Activated naive CD8-positive, alpha-beta T cell treated with anti-CD3 and anti-CD28 coated beads, Interleukin-2, amount 50 U/mL, for 16 hours (primary cell): ENCODE results near the gene TMEM38A.

ENCODE experiments used
- DNase-seq: peaks from one replicate; pipeline ENCODE4 v3.0.0-alpha.2; 2020; ENCODE audit warnings: low read depth, low spot score

Gene TMEM38A, protein sequence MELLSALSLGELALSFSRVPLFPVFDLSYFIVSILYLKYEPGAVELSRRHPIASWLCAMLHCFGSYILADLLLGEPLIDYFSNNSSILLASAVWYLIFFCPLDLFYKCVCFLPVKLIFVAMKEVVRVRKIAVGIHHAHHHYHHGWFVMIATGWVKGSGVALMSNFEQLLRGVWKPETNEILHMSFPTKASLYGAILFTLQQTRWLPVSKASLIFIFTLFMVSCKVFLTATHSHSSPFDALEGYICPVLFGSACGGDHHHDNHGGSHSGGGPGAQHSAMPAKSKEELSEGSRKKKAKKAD

DNA sequence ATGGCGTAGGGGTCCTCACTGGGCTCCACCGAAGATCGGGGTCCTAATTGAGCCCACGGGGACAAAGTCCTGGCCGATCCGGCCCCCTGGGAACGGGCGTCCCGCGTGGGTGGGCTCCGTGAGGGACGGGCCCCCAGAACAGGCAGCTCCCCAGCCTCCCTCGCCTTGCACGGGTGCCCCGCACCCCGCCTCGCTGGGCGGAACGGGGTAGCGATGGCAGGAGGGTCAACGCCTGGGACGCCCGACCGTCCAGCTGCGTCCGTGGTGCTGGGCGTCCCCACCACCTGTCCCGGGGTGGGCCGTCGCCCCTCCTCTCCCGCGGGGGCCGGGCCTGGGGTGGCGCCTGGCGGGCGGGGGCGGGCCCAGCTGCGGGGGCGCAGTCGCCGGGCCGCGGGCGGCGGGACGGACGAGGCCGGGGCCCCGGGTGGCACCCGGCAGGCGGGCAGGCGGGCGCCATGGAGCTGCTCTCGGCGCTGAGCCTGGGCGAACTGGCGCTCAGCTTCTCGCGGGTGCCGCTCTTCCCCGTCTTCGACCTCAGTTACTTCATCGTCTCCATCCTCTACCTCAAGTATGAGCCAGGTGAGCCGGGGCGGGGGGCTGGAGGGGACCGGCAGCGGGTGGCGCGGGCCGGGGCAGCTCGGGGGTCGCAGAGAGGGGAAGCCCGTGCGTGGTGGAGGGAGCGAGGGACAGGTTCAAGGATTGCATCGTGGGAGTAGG lies at the start of gene TMEM38A:
TMEM38A (plus strand) TSS at position 377 of the 717 bp plus-strand sequence; CDS start at position 456, 79 bp downstream.
- no peak for DNase-seq

DNA sequence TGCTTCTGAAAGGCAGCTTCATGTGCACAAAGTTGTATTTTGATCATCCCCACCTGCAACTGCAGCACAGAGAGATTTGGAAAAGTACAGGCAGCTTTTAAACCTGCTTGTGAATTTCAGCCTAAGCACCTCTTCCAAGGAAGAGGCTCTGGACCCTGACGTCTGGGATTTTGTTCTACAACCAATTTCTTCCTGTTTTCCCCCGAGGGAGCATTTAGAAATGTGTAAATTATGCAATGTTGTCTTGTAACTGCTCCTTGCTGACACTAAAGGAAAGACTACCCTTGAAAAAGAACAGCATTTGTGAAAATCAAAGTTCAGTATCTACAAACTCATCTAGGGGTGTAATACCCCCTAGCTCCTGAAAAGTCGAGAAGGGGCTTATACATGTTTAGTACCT lies 48.3 kb upstream of the TMEM38A start:
- no peak for DNase-seq

DNA sequence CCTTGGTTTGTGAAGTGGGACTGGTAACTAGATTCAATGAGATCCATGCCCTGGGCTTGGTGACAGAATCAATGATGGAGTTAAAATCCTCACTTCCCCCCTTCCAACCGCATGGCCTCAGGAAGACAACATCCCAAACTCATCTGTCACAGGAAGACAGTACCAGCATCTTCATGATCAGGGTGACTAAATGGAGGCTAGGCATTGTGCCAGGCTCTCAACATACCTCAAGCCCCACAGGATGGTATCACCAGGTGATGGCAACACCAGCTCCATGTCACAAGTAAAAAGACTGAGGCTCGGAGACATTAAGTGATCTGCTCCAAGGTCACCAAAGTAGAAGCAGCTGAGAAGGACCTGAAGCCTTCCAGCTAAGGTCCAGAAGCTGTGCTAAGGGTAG lies 47.1 kb upstream of the TMEM38A start:
- DNase-seq: no peak

DNA sequence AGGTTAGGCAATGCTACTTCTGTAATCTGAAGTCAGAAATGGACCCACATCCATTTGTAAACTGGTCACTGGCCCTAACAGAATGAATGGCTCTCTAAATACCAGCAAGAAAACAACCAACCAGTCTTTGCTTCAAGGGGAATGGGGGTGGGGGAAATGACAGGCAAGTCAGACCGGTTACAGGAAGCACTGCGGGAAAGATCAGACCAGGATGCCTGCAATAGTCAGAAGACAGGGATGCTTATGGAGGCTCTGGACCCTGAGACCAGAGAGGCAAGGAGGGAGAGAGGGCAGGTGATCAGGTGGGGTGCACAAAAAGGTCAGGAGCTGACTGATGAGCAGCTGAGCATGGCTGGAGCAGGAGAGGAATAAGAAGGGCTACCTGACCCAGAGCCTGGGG lies 46.0 kb upstream of the TMEM38A start:
- DNase-seq: no peak

DNA sequence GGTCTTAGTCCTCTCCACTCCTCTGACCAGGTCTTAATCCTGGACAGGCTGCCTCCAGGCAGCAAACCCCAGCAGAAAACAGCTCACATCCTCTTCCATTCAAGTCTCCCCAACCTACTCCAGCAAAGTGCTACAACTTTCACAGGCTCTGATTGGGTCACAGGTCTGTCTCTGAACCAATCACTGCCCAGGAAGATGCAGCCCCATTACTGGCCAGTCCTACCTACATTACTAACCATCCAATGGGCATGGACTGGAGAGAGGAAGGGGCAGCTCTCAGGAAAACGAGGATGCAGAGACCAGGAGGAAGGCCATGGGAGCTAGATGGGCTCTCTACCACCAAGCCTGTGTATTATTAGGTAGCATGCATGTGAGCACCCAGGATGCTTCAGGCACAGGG lies 45.1 kb upstream of the TMEM38A start:
- DNase-seq: no peak

DNA sequence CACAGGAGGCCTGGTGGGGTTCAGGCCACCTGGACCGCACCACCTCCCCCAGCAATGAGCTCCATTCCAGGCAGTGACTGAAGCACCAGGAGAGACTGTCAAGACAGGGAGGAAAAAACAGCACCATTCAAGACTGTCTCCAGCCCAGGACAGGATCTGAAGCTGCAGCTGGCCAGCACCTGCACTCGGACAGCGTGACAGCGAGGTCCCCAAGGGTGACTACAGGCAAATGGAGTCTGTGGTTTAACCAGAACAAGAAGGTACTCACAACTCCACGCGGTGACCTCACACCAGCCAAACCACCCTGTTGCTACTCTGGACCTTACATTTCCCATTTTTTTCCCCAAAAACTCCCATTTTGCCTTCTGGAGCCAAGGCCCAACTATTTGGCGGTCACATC lies 42.7 kb upstream of the TMEM38A start:
- DNase-seq: no peak

DNA sequence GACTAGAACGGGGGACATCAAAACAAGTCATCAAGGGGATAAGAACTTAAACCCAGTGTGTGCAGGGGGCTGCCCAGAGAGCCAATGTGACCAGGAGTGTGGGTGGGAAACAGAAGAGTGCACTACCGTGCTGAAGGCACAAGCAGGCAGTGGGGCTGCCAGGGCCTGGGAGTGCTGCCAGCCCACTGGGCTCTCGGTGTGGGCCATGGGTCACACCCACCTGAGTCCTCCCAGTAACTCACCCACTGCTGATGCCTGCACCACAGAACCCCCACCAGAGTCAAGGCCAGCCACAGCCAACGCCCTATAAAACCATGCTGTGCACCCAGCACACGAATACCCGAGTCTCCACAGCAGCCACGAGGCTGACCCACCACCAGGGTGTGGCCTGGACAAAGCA lies 41.5 kb upstream of the TMEM38A start:
- no peak for DNase-seq

DNA sequence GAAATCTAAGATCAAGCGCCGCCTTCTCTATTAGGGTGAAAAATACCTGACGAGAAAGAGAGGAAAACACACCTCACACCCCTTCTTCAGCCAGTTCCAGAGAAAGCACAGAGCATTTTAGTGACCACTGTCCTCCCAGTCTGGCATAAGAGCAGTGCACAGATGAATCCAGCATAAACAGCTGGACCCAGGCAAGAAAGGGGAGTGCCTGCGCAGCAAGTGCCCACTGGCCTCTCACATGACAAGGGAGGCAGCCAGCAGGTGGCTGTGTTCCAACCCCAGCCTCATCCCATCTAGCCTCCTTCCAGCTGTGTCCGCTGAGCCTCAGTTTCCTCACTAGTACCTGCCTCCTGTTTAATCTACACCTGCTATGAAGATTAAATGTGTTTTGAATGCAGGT lies 40.9 kb upstream of the TMEM38A start:
- no peak for DNase-seq

DNA sequence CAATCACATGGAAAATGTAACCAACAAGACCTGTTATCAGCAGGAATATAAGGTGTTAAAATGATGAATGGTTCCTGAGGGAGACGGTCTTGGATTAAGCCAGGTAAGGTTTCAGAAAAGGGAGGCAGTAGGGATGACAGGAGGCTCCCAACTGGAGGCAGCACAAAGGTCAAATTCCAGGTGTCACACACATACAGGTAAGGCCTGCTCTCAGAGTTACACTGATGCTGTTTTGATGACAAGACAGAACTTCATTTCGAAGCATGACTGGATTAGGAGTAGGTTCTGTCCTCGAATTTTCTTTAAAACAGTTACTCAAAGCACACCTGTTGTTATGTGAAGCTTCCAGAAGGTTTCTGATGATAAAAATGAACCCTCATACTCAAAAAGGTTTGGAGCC lies 40.4 kb upstream of the TMEM38A start:
- no peak for DNase-seq

DNA sequence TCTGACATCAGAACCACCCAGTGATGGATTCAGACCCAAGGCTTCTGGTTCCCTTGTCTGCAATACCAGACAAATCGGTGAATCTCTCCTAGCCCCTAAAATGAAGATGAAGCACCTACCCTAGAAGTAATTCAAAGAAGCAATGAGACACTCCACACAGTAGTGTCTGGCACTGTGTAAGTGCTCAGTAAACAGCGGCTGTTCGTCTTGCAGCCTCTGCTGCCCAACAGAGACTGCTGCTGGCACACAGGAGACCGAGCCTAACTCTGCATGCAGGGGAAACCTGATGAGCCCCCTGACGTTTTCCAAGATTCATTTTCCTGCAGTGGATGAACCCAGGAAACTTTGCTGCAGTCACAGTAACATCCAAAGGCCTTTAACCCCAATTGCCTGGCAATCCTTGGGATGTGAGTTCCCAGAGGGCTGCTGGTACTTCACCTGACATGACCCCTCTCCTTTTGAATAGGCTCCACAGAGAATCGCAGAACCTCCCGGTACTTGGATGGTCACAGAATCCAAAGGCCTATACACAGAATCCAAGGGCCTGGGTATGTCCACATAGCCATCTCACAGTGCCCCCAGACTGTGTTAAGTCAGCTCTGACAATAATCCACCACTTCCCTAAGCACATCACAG lies 39.7 kb upstream of the TMEM38A start:
- no peak for DNase-seq

DNA sequence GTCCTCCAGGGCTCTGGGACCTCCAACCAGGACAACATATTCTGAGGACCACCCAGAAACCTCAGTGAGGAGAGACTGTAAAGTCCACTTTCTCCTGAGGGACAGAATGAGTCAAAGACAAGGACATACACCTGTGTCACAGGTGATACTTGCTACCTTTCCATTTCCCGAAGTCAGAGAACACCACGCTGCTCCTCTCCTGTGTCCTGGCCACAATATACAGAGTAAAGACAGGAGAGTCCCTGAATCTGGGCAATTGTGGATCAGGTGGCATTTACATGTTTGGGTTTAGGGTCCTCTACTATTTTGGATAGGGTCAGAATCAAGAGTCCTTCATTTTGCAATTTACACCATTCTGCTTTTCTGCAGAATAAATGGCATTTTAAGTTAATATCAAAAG lies 37.9 kb upstream of the TMEM38A start:
- no peak for DNase-seq

DNA sequence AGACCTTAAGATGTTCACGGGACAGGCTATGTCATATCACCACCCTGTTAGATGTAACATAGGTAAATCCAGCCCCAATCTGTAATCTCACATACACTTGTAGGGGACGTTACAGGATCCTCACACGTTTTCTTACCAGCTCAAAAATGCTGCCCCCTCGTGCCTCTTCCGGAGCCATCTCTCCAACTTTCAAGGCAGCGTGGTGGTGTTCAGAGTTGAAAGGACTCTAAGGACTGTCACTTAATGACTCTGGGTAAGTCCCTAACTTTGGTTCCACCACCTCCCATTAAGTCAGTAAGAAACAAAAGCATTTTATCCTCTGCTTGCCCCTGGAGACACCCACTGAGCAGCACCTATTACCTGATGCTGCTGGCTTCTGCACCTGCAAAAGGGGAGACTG lies 37.4 kb upstream of the TMEM38A start:
- no peak for DNase-seq

DNA sequence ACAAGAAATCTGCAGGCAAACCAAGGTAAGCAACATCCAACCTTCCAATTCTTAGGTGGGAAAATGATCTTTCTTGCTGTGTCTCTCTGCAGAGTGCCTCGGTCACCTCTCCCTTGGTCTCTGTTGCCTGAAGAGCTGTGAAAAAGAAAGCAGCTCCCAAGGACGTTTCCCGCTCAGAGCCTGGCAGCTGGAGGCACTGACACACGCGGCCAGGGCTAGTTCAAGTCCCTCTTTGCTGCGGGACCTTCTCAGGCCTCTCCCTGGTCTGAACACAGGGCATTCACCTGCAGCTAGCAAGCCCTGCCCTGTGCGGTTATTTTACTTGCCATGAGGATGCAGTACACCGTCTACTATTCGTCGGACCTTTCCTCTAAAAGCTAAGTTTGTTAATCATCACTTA lies 36.7 kb upstream of the TMEM38A start:
- no peak for DNase-seq

DNA sequence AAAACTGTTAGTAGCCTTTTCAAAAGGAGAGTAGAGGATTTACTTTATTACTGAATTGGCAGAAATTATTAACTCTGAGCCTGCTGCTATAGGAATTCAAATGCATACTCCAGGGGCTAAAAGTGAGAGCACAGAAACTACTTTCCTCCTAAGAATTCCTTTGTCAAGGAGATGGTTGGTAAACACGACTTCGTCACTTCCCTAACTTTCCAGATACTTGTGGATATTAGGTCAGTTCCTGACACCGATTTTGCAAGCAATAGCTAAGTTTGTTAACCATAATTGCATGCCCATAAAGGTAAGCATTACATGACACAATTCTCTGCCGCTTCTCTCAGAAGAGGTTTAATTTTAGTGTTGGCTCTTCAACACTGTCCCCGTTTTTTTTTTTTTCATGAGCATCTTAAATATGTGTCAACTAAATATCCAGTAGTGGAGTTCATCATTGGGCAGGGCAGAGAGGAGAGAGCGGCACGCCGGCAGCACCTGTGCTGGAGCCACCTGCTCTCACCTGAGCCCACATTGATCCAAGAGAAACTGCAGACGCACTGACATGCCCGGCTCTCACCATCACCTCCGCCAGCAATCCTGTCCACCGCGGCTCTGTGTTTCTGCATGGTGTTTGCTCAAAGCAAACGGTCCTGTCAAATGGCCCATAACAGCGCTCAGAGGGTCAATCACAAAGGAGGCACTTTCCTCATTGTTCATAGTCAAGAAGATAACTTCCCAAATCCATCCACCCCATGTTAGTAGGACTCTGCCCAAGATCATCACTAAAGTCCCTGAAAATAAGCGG lies 35.6 kb upstream of the TMEM38A start:
- no peak for DNase-seq

DNA sequence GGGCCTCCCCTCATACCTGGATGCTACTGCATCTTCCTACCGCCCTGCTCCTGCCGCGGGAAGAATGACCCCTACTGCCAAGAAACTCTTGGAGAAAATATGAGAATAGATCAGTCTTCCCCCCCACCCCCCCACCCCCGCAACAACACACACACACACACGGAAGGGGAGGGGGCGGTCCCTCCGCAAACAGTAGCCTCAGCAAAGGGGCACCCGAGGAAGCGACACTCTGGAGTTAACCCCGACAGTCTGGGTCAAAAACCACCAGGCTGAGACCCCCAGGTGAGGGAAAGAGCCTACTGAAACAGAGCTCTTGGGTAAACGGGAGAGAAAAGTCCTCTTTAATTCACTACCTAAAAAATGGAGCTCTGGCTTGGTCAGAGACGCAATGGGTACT lies 34.1 kb upstream of the TMEM38A start:
- no peak for DNase-seq

DNA sequence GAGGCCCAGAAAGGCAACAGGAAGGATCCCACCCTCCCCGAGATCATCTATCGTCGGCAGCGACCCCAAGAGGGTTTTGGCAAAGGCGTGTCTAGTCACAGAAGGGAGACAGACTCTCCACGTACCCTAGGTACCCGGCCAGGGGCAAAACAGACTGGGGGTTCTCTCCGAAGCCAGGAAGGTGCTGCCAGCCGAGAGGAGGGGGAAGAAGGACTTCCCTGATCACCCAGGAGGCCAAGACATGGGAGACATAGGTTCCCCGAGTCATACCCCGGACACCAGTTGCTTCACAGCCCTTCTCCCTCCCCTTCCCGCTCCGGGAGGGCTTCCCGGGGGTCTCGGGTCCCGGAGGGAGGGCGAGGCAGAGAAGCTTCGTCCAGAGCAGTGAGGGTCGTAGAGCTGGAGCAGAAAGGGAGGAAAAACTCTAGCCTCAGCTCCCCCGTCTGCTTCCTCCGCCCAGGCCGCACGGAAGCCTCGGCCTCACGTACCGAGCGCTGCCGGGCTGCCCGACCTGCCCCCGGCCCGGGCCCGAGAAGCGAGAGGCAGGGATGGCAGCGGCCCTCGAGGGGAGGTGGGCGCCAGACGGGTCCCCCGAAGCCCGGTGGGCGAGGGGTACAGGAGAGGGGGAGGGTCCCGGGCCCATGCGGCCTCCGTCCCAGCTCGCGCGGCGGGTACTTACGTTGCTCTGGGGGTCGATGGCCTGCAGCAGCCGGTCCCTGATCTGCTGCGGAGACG lies 33.6 kb upstream of the TMEM38A start:
- DNase-seq: no peak

DNA sequence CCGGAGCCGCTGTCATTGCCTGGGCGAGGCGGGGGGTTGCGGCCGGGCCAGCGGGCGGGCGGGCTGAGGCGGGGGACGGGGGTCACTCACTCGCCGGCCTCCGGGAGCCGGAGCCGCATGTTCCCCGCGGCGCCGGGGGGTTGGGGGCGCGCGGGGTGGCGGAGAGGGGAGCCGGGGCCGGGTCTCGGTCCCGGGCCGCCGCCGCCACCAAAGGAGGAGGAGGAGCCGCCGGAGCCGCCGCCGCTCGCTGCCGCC lies 33.1 kb upstream of the TMEM38A start:
- no peak for DNase-seq

DNA sequence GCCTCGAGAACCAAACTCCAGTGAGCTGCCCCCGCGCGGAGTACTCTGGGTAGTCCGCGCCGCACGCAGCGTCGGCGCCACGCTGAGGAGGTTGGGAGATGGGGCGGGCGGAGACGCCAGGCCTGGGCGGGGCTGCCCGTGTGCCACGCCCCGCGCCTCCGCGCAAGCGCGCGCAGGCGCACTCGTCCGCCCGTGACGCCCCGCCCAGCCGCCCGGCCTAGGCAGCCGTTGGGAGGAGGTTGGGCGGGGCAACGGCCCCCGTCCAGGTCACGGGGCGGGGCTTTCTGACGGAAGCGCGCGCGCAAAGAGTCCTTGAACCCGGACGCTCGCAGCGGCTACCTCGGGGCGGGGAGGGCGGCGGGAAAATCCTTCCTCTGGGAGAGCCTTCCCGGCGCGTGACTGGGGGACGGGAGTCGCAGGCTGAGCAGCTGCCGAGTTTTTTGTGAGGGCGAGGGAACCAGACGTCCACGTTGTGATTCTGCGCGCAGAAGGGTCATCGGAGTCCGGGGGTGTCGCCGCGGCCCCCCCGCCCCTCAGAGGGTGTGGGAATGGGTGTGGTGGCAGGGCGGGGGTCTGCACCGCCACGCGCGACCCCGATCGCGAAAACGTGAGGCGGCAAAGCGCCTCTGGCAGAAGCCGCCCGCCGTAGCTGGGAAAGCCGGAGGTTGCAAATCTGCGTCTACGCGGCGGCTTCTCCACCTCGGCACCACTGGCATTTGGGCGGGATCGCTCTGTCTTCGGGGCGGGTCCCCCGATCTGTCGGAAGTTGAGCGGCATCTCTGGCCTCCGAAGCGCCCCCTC lies 32.6 kb upstream of the TMEM38A start, which contains the start of gene MED26:
MED26 (minus strand) TSS at position 22 of the 801 bp plus-strand sequence. CDS start 261 bp downstream, outside the sequence.
- DNase-seq: peak; percentile 83

DNA sequence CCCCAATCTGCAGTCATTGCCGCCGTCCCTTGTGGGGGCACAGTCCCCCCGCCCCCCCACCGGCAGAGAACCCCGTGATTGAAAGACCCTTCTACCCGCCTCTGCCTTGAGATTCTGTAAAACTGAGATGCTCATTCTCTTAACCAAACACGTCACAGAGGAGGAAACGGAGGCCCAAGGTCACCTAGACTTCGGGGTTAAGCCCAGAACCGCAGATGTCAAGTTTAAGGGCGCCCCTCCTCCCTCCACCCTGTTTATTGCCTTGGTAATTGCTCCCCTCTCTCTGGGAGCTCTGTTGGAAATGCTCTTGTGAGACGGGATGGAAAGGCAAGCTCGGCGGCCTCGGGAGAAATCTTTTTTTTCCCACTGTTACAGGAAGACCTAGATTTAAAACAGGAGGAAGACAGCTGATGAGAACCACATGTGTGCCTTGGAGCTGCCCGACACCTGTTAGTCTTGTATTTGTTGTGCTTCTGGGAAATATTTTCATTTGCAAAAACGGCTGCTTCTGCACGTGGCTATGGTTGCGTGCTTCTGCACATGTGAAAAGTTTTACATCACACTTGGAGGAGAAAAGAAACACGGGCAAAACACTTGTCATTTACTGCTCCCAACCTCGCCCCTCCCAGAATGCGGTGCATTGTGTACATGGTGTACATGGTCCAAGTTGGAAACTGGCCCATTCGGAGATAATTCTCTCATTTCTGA lies 31.8 kb upstream of the TMEM38A start:
- no peak for DNase-seq

DNA sequence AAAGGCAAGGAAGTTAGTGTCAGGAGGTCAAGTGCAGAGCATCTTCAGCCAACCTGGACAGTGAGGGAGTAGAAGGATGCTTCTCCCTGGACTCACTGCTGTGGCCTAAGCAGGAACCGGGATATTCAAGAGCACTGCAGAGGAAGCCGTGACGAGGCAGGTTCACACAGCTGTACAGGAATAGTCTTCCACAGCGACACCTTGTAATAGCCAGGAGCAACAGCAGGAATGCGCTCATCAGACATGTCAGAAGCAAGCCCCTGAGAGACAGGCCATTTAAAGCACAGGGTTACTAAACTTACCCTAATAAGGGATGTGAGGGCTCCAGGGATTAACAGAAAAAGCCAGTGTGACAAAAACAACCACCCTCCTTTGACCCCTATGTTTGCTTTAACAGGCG lies 29.5 kb upstream of the TMEM38A start:
- DNase-seq: no peak
